WERI-Rb-1 (cell line): Measurements from ENCODE around the gene WWC1.

Source experiments
- DNase-seq: peaks from one replicate; pipeline ENCODE4 v3.0.0-alpha.2; 2020
- H3K27ac ChIP-seq: fragments of 250-450 bp; sonication (Bioruptor Pico); 2 replicates; pipeline ENCODE4 v1.5.1; 2020; ENCODE audit warnings: mild to moderate bottlenecking, moderate library complexity
- H3K27me3 ChIP-seq: fragments of 250-450 bp; sonication (Bioruptor Pico); 2 replicates; pipeline ENCODE4 v1.5.1; 2021; ENCODE audit warnings: mild to moderate bottlenecking, low read depth, moderate library complexity; ENCODE audit not compliant: insufficient read depth, severe bottlenecking
- H3K36me3 ChIP-seq: fragments of 250-450 bp; sonication (Bioruptor Pico); 2 replicates; pipeline ENCODE4 v1.5.1; 2020; ENCODE audit warnings: mild to moderate bottlenecking, moderate library complexity
- H3K4me3 ChIP-seq: 2 replicates; pipeline ENCODE4 v1.5.1; 2011; ENCODE audit warnings: low read depth, mild to moderate bottlenecking, control low read depth, low read length
- H3K9me3 ChIP-seq: fragments of 250-450 bp; sonication (Bioruptor Pico); 2 replicates; pipeline ENCODE4 v1.5.1; 2021; ENCODE audit warnings: mild to moderate bottlenecking, moderate library complexity; ENCODE audit not compliant: severe bottlenecking
- CTCF ChIP-seq: IDR thresholded peaks from 2 replicates; pipeline ENCODE4 v1.5.1; 2011; ENCODE audit warnings: low read depth, mild to moderate bottlenecking, control low read depth, inconsistent platforms, low read length

Gene WWC1

GRCh38 chr5:168513861-168514428 lies 222.5 kb downstream of the WWC1 start:
- Histone ChIP-seq H3K4me3 (no peak overlapping the region), H3K9me3 (no peaks in the 10 kb centered on the region), H3K27ac (no peak overlapping the region), H3K27me3 (no peaks in the 10 kb centered on the region), H3K36me3 (peaks cover 74% of the 10 kb centered on the region)
- no peak for TF ChIP-seq CTCF
- no peak for DNase-seq
